H9 (cell line): ENCODE measurements around the gene KLHDC1. TPM values are rescaled to one million over a fixed set of nuclear protein-coding genes. Genes with fewer than 3 reads are reported as not detected.

Experiments
- DNase-seq: peaks from one replicate; pipeline ENCODE4 v3.0.0-alpha.2; 2017
- H2AFZ ChIP-seq: one replicate; pipeline ENCODE4 v1.6.1; 2013; ENCODE audit warnings: mild to moderate bottlenecking, low read length, control low read depth, moderate library complexity
- H2AK5ac ChIP-seq: 2 replicates; pipeline ENCODE4 v1.6.1; 2013; ENCODE audit warnings: low read length, control low read depth, mixed read lengths; ENCODE audit not compliant: insufficient read length
- H2BK120ac ChIP-seq: one replicate; pipeline ENCODE4 v1.6.1; 2013; ENCODE audit warnings: low read depth, mild to moderate bottlenecking, low read length, control low read depth, inconsistent platforms; ENCODE audit not compliant: poor library complexity, severe bottlenecking
- H2BK12ac ChIP-seq: 2 replicates; pipeline ENCODE4 v1.6.1; 2013; ENCODE audit warnings: low read length, control low read depth, mixed read lengths, low read depth; ENCODE audit not compliant: insufficient read length
- H2BK15ac ChIP-seq: 2 replicates; pipeline ENCODE4 v1.6.1; 2013; ENCODE audit warnings: low read depth, low read length, control low read depth
- H2BK20ac ChIP-seq: one replicate; pipeline ENCODE4 v1.6.1; 2013; ENCODE audit warnings: low read depth, mild to moderate bottlenecking, low read length, control low read depth, inconsistent platforms; ENCODE audit not compliant: poor library complexity, severe bottlenecking
- H2BK5ac ChIP-seq: 2 replicates; pipeline ENCODE4 v1.6.1; 2013; ENCODE audit warnings: low read length, control low read depth, mixed read lengths; ENCODE audit not compliant: insufficient read length
- H3K14ac ChIP-seq: 2 replicates; pipeline ENCODE4 v1.6.1; 2013; ENCODE audit warnings: low read length, control low read depth; ENCODE audit not compliant: insufficient read depth
- H3K18ac ChIP-seq: 2 replicates; pipeline ENCODE4 v1.6.1; 2013; ENCODE audit warnings: low read depth, mild to moderate bottlenecking, mixed read lengths, low read length, control low read depth; ENCODE audit not compliant: insufficient read length
- H3K23ac ChIP-seq: 2 replicates; pipeline ENCODE4 v1.6.1; 2013; ENCODE audit warnings: low read length, control low read depth, mixed read lengths, low read depth; ENCODE audit not compliant: insufficient read length
- H3K23me2 ChIP-seq: 2 replicates; pipeline ENCODE4 v1.6.1; 2013; ENCODE audit warnings: low read depth, mild to moderate bottlenecking, mixed read lengths, low read length, control low read depth; ENCODE audit not compliant: insufficient read length, poor library complexity, severe bottlenecking
- H3K27ac ChIP-seq: 2 replicates; pipeline ENCODE4 v1.5.1; 2013; ENCODE audit warnings: low read length, control low read depth, mixed read lengths, low read depth; ENCODE audit not compliant: insufficient read length
- H3K27me3 ChIP-seq: 2 replicates; pipeline ENCODE4 v1.6.1; 2013; ENCODE audit warnings: low read length, control low read depth, inconsistent platforms; ENCODE audit not compliant: insufficient read depth
- H3K4ac ChIP-seq: 2 replicates; pipeline ENCODE4 v1.6.1; 2013; ENCODE audit warnings: low read depth, mild to moderate bottlenecking, control low read depth, inconsistent platforms, low read length, moderate library complexity
- H3K4me1 ChIP-seq: 2 replicates; pipeline ENCODE4 v1.6.1; 2013; ENCODE audit warnings: low read length, control low read depth, inconsistent platforms; ENCODE audit not compliant: insufficient read depth
- H3K4me2 ChIP-seq: 2 replicates; pipeline ENCODE4 v1.6.1; 2013; ENCODE audit warnings: low read length, control low read depth, mixed read lengths; ENCODE audit not compliant: insufficient read length, insufficient read depth
- H3K56ac ChIP-seq: 2 replicates; pipeline ENCODE4 v1.6.1; 2013; ENCODE audit warnings: low read depth, mild to moderate bottlenecking, mixed read lengths, low read length, control low read depth; ENCODE audit not compliant: insufficient read length
- H3K79me1 ChIP-seq: 2 replicates; pipeline ENCODE4 v1.6.1; 2013; ENCODE audit warnings: low read depth, mild to moderate bottlenecking, moderate library complexity, low read length, control low read depth, inconsistent platforms; ENCODE audit not compliant: insufficient read depth, poor library complexity, severe bottlenecking
- H3K79me2 ChIP-seq: 2 replicates; pipeline ENCODE4 v1.6.1; 2013; ENCODE audit warnings: low read length, control low read depth, inconsistent platforms; ENCODE audit not compliant: insufficient read depth
- H3K9ac ChIP-seq: 2 replicates; pipeline ENCODE4 v1.6.1; 2013; ENCODE audit warnings: low read length, control low read depth, mixed read lengths; ENCODE audit not compliant: insufficient read length; ENCODE audit errors: extremely low read depth
- H3K9me3 ChIP-seq: one replicate; pipeline ENCODE4 v1.6.1; 2013; ENCODE audit warnings: low read depth, low read length, inconsistent platforms; ENCODE audit not compliant: control insufficient read depth
- H3T11ph ChIP-seq: one replicate; pipeline ENCODE4 v1.6.1; 2013; ENCODE audit warnings: mild to moderate bottlenecking, low read length, control low read depth, inconsistent platforms
- H4K20me1 ChIP-seq: one replicate; pipeline ENCODE4 v1.6.1; 2013; ENCODE audit not compliant: control insufficient read depth, insufficient read length, insufficient read depth
- H4K5ac ChIP-seq: 2 replicates; pipeline ENCODE4 v1.6.1; 2013; ENCODE audit warnings: low read depth, mild to moderate bottlenecking, mixed read lengths, low read length, control low read depth; ENCODE audit not compliant: insufficient read length
- H4K8ac ChIP-seq: replicated peaks from 2 replicates; pipeline ENCODE4 v1.6.1; 2013; ENCODE audit warnings: low read length, control low read depth, mixed read lengths, low read depth; ENCODE audit not compliant: insufficient read length
- H4K91ac ChIP-seq: 2 replicates; pipeline ENCODE4 v1.6.1; 2013; ENCODE audit warnings: low read depth, mild to moderate bottlenecking, moderate library complexity, mixed read lengths, low read length, control low read depth; ENCODE audit not compliant: insufficient read length
- H3K27ac Mint-ChIP-seq, 3 experiments: 2 replicates in 2 of 3; 3 replicates in 1 of 3; pipeline ENCODE4 v1.8.0; 2020 to 2021; ENCODE audit warnings: mixed read lengths in 3 of 3, mild to moderate bottlenecking in 1 of 3, moderate library complexity in 1 of 3
- H3K27me3 Mint-ChIP-seq: 2 replicates; pipeline ENCODE4 v1.8.0; 2021; ENCODE audit warnings: low read depth, mild to moderate bottlenecking, moderate library complexity, mixed read lengths
- H3K36me3 Mint-ChIP-seq, 3 experiments: 2 replicates in 2 of 3; 3 replicates in 1 of 3; pipeline ENCODE4 v1.8.0; 2020 to 2021; ENCODE audit warnings: low read depth in 3 of 3, mixed read lengths in 3 of 3; ENCODE audit not compliant: insufficient read depth in 1 of 3
- H3K4me1 Mint-ChIP-seq, 2 experiments: 2 replicates each; pipeline ENCODE4 v1.8.0; 2020; ENCODE audit warnings: mixed read lengths in 2 of 2
- H3K4me3 Mint-ChIP-seq, 2 experiments: 2 replicates in 1 of 2; 3 replicates in 1 of 2; pipeline ENCODE4 v1.8.0; 2020 to 2021; ENCODE audit warnings: mild to moderate bottlenecking in 2 of 2, mixed read lengths in 2 of 2, moderate library complexity in 1 of 2
- H3K9me3 Mint-ChIP-seq, 2 experiments: 2 replicates in 1 of 2; 3 replicates in 1 of 2; pipeline ENCODE4 v1.8.0; 2020; ENCODE audit warnings: mild to moderate bottlenecking in 2 of 2, mixed read lengths in 2 of 2, moderate library complexity in 1 of 2
- WGBS: extraction: QIAGEN DNeasy Blood & Tissue Kit; methylation state at CpG from one replicate; pipeline ENCODE4 v1.1.7; 2013; ENCODE audit warnings: missing lambda C conversion rate, low lambda C conversion rate, mixed read lengths; ENCODE audit not compliant: insufficient read length; ENCODE audit errors: extremely low coverage; 5-methylcytosine and 5-hydroxymethylcytosine counted together
- total RNA-seq: library from RNA; stranded (reverse); gene quantifications from 2 replicates; pipeline ENCODE4 v1.2.1, GENCODE V29; 2021
- TF ChIP-seq, protein P1 (sequence below): fragments of 200-600 bp; sonication (generic); conservative IDR thresholded peaks from 3 replicates; pipeline ENCODE4 v1.8.0; 2021; ENCODE audit warnings: antibody characterized with exemption, mild to moderate bottlenecking

Gene KLHDC1
- total RNA-seq, 1 experiment from 2014 or later = not detected

DNA sequence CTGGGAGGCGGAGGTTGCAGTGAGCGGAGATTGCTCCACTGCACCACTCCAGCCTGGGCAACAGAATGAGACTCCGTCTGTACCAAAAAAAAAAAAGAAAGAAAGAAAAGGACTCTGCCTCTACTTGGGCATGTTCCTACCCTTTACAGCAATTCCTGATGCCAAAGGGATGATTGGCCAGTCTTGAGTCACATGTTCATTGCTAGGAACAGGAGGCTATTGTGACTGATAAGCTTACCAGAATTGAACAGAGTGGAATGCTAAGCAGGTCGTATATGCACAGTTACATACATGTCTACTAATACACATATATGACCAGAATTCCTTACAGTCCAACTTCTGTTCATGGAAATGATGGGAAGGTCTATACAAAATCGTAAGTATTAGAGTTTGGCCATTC, 34.3 kb downstream of the KLHDC1 start:
- Histone ChIP-seq H2BK20ac (no peak overlapping the region), H4K8ac (no peak overlapping the region), H4K20me1 (no peaks in the 10 kb centered on the region), H3T11ph (no peak overlapping the region), H4K5ac (no peak overlapping the region), H2BK12ac (no peak overlapping the region), H3K4me1 (no peaks in the 10 kb centered on the region), H4K91ac (no peak overlapping the region), H3K4me2 (no peak overlapping the region), H3K23me2 (no peaks in the 10 kb centered on the region), H3K9ac (no peak overlapping the region), H3K4ac (no peak overlapping the region), H3K27me3 (no peaks in the 10 kb centered on the region), H3K23ac (no peak overlapping the region), H3K14ac (no peak overlapping the region), H2AFZ (no peak overlapping the region), H2BK120ac (no peak overlapping the region), H2AK5ac (no peak overlapping the region), H3K79me1 (no peaks in the 10 kb centered on the region), H3K9me3 (no peaks in the 10 kb centered on the region), H3K18ac (no peak overlapping the region), H3K79me2 (no peaks in the 10 kb centered on the region), H3K56ac (no peak overlapping the region), H3K27ac (no peak overlapping the region), H2BK5ac (no peak overlapping the region), H2BK15ac (no peak overlapping the region)
- Mint-ChIP-seq H3K27me3 (peaks cover 4% of the 10 kb centered on the region), H3K27ac (no peak overlapping the region), H3K4me3 (no peak overlapping the region), H3K9me3 (no peaks in the 10 kb centered on the region), H3K36me3 (no peaks in the 10 kb centered on the region), H3K4me1 (no peaks in the 10 kb centered on the region)
- TF ChIP-seq, protein P1, sequence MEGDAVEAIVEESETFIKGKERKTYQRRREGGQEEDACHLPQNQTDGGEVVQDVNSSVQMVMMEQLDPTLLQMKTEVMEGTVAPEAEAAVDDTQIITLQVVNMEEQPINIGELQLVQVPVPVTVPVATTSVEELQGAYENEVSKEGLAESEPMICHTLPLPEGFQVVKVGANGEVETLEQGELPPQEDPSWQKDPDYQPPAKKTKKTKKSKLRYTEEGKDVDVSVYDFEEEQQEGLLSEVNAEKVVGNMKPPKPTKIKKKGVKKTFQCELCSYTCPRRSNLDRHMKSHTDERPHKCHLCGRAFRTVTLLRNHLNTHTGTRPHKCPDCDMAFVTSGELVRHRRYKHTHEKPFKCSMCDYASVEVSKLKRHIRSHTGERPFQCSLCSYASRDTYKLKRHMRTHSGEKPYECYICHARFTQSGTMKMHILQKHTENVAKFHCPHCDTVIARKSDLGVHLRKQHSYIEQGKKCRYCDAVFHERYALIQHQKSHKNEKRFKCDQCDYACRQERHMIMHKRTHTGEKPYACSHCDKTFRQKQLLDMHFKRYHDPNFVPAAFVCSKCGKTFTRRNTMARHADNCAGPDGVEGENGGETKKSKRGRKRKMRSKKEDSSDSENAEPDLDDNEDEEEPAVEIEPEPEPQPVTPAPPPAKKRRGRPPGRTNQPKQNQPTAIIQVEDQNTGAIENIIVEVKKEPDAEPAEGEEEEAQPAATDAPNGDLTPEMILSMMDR = no peak
- no peak for DNase-seq
- WGBS = no CpG with 5 or more reads among the region's 5 CpGs
